ENCODE data around the gene ASXL1.
"Not testable (repeated sequence)": the region's sequence is repeated elsewhere in the genome, so short reads cannot be mapped to it uniquely, and the experiment has no call there.

ASXL1 gene

GRCh38 chr20:32397567-32398084, 39.5 kb downstream of the ASXL1 start:
- in situ Hi-C loops (cut with MboI; ENCODE audit: low sequenced_read_pairs): no loop called here

- in situ Hi-C loops (cut with MboI; ENCODE audit: low sequenced_read_pairs): no loop called here
Measured at GRCh38 chr20:32400476-32400875, 42.3 kb downstream of the ASXL1 start.

- in situ Hi-C loops (cut with MboI; ENCODE audit: low sequenced_read_pairs): no loop called here
Measured at GRCh38 chr20:32404017-32404416, 45.9 kb downstream of the ASXL1 start.

GRCh38 chr20:32406701-32407100, 48.6 kb downstream of the ASXL1 start:
- in situ Hi-C loops (cut with MboI; ENCODE audit: low sequenced_read_pairs): no loop called here

GRCh38 chr20:32407131-32407750, 49.1 kb downstream of the ASXL1 start:
- in situ Hi-C loops (cut with MboI; ENCODE audit: low sequenced_read_pairs): not testable (repeated sequence)

- in situ Hi-C loops (cut with MboI; ENCODE audit: low sequenced_read_pairs): no loop called here
Measured at GRCh38 chr20:32411955-32412706, 54.0 kb downstream of the ASXL1 start.

GRCh38 chr20:32415494-32415893, 57.4 kb downstream of the ASXL1 start:
- in situ Hi-C loops (cut with MboI; ENCODE audit: low sequenced_read_pairs): no loop called here

- in situ Hi-C loops (cut with MboI; ENCODE audit: low sequenced_read_pairs): no loop called here
Measured at GRCh38 chr20:32416206-32416605, 58.1 kb downstream of the ASXL1 start.

- in situ Hi-C loops (cut with MboI; ENCODE audit: low sequenced_read_pairs): no loop called here
Measured at GRCh38 chr20:32418376-32418775, 60.2 kb downstream of the ASXL1 start.

- in situ Hi-C loops (cut with MboI; ENCODE audit: low sequenced_read_pairs): no loop called here
Measured at GRCh38 chr20:32421290-32421689, 63.2 kb downstream of the ASXL1 start.

GRCh38 chr20:32427996-32428395, 69.9 kb downstream of the ASXL1 start:
- in situ Hi-C loops (cut with MboI; ENCODE audit: low sequenced_read_pairs): no loop called here

GRCh38 chr20:32429343-32429742, 71.2 kb downstream of the ASXL1 start:
- in situ Hi-C loops (cut with MboI; ENCODE audit: low sequenced_read_pairs): no loop called here

GRCh38 chr20:32429745-32430360, 71.7 kb downstream of the ASXL1 start:
- in situ Hi-C loops (cut with MboI; ENCODE audit: low sequenced_read_pairs): no loop called here

GRCh38 chr20:32431457-32431856, 73.3 kb downstream of the ASXL1 start:
- in situ Hi-C loops (cut with MboI; ENCODE audit: low sequenced_read_pairs): no loop called here

GRCh38 chr20:32432277-32432676, 74.1 kb downstream of the ASXL1 start:
- in situ Hi-C loops (cut with MboI; ENCODE audit: low sequenced_read_pairs): no loop called here

- in situ Hi-C loops (cut with MboI; ENCODE audit: low sequenced_read_pairs): no loop called here
Measured at GRCh38 chr20:32433311-32434021, 75.3 kb downstream of the ASXL1 start.

- in situ Hi-C loops (cut with MboI; ENCODE audit: low sequenced_read_pairs): no loop called here
Measured at GRCh38 chr20:32434434-32434833, 76.3 kb downstream of the ASXL1 start.

- in situ Hi-C loops (cut with MboI; ENCODE audit: low sequenced_read_pairs): no loop called here
Measured at GRCh38 chr20:32435449-32436107, 77.4 kb downstream of the ASXL1 start.

- in situ Hi-C loops (cut with MboI; ENCODE audit: low sequenced_read_pairs): no loop called here
Measured at GRCh38 chr20:32436142-32436861, 78.2 kb downstream of the ASXL1 start.

GRCh38 chr20:32436968-32437367, 78.8 kb downstream of the ASXL1 start:
- in situ Hi-C loops (cut with MboI; ENCODE audit: low sequenced_read_pairs): no loop called here

Measured in hTERT RPE-1 (cell line).